Adipocyte (in vitro differentiated cells): ENCODE results near the gene SFXN5.
"Not testable (repeated sequence)": the region's sequence is repeated elsewhere in the genome, so short reads cannot be mapped to it uniquely, and the experiment has no call there.

Source experiments
- DNase-seq: peaks from one replicate; pipeline ENCODE4 v3.0.0-alpha.2; 2015; ENCODE audit warnings: low read depth
- H3K27me3 ChIP-seq: replicated peaks from 2 replicates; pipeline ENCODE4 v1.7.0; 2013; ENCODE audit warnings: mild to moderate bottlenecking, low read length, moderate library complexity; ENCODE audit not compliant: control insufficient read depth, insufficient read depth
- H3K36me3 ChIP-seq: 2 replicates; pipeline ENCODE4 v1.7.0; 2013; ENCODE audit warnings: low read length, mild to moderate bottlenecking, moderate library complexity; ENCODE audit not compliant: control insufficient read depth, insufficient read depth, severe bottlenecking
- H3K4me1 ChIP-seq: 2 replicates; pipeline ENCODE4 v1.7.0; 2013; ENCODE audit warnings: mild to moderate bottlenecking, low read length, moderate library complexity; ENCODE audit not compliant: control insufficient read depth, insufficient read depth
- H3K4me3 ChIP-seq: 2 replicates; pipeline ENCODE4 v1.7.0; 2013; ENCODE audit warnings: mild to moderate bottlenecking, low read length, moderate library complexity
- H3K9ac ChIP-seq: 2 replicates; pipeline ENCODE4 v1.7.0; 2013; ENCODE audit warnings: mild to moderate bottlenecking, low read length, moderate library complexity
- H3K9me3 ChIP-seq: 2 replicates; pipeline ENCODE4 v1.7.0; 2013; ENCODE audit warnings: mild to moderate bottlenecking, low read length, moderate library complexity; ENCODE audit not compliant: control insufficient read depth

The SFXN5 gene

DNA sequence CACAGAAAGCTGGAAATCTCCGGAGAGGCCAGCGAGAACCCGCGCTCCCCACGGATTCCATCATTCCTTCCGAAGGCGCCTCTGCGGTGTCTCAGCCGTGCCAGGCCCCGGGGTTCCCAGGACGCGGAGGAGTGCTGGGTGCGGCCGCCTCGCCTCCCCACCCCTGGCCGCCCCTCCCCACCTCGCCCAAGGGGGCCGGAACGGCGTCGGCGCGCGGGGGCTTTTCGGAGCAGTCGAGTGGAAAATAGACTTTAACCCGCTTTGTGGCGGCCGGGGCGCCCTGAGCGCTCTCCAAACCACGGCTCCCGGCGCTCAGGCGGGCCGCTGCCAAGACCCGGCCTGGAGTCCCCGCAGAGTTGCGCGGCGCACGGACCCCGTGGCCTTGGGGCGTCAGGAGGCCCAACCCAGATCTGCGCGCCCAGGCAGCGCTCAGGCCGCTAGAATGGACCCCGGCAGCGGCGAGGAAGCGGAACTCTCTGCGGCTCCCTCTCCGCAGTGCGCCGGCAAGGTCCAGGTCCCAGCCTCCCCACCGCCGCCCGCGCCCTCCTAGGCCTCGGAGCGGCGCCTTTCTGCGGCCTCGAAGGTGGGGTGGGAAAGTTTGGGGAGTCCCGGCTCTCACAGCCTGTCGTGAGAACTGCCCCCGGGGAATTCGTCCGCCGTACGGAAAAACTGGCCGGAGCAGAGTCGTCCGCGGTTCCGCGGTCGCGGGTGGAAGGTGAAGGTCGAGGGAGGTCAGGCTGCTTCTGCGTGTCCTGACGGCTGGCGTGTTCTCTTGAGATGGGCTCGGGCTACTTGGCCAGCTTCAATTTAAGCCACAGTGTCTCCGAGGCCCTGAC, 155.4 kb downstream of the SFXN5 start:
- Histone ChIP-seq H3K36me3 (no peaks in the 10 kb centered on the region), H3K9me3 (peaks cover 3% of the 10 kb centered on the region), H3K9ac (no peak overlapping the region), H3K27me3 (peaks cover 87% of the 10 kb centered on the region), H3K4me3 (peak overlapping the region; percentile 23), H3K4me1 (peaks cover 10% of the 10 kb centered on the region)
- peak; percentile 29 for DNase-seq

- H3K27me3 ChIP-seq = peaks cover 87% of the 10 kb centered on the region
- DNase-seq = no peak
Observed at GRCh38 chr2:72915320-72915906, 156.1 kb downstream of the SFXN5 start.

GRCh38 chr2:72914589-72915319, 156.8 kb downstream of the SFXN5 start:
- peaks cover 7% of the 10 kb centered on the region for H3K4me1 ChIP-seq
- H3K36me3 ChIP-seq = no peaks in the 10 kb centered on the region
- H3K27me3 ChIP-seq = peaks cover 86% of the 10 kb centered on the region
- DNase-seq = no peak
- no peak overlapping the region for H3K9ac ChIP-seq
- peaks cover 3% of the 10 kb centered on the region for H3K9me3 ChIP-seq
- no peak overlapping the region for H3K4me3 ChIP-seq

More at GRCh38 chr2:72915320-72915906, 156.1 kb downstream of the SFXN5 start:
- peaks cover 10% of the 10 kb centered on the region for H3K4me1 ChIP-seq
- no peak overlapping the region for H3K4me3 ChIP-seq
- peaks cover 3% of the 10 kb centered on the region for H3K9me3 ChIP-seq
- H3K36me3 ChIP-seq = no peaks in the 10 kb centered on the region
- H3K9ac ChIP-seq = no peak overlapping the region

- H3K9me3 ChIP-seq = peaks cover 3% of the 10 kb centered on the region
- H3K9ac ChIP-seq = no peak overlapping the region
- no peak overlapping the region for H3K4me3 ChIP-seq
- DNase-seq = no peak
- no peaks in the 10 kb centered on the region for H3K36me3 ChIP-seq
- H3K27me3 ChIP-seq = peaks cover 86% of the 10 kb centered on the region
- H3K4me1 ChIP-seq = peaks cover 7% of the 10 kb centered on the region
Observed at GRCh38 chr2:72914206-72914559, 157.3 kb downstream of the SFXN5 start.

GRCh38 chr2:72913486-72914205, 157.9 kb downstream of the SFXN5 start:
- DNase-seq = no peak
- H3K27me3 ChIP-seq = peaks cover 84% of the 10 kb centered on the region

DNA sequence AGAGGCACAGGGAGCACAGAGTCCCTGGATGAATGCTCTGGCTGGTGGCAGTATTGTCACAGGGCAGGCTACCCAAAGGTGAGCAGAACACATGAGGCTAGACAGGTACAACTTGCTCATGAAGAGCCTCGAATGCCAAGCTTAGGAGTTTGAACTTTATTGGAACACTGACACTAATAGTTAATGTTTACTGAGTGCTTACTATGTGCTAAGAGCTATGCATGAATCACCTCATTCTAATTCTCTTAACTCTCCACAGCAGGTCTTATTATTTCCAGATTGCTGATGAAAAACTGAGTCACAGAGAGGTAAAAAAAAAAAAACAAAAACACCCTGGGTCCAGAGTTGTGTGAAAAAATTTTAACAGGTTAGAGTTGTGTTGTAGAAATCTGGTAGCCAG, 160.3 kb downstream of the SFXN5 start:
- Histone ChIP-seq H3K9ac (no peak overlapping the region), H3K27me3 (peaks cover 88% of the 10 kb centered on the region), H3K4me1 (peaks cover under 1% of the 10 kb centered on the region), H3K4me3 (no peak overlapping the region), H3K9me3 (peaks cover 3% of the 10 kb centered on the region), H3K36me3 (no peaks in the 10 kb centered on the region)
- no peak for DNase-seq

More at GRCh38 chr2:72913486-72914205, 157.9 kb downstream of the SFXN5 start:
- Histone ChIP-seq H3K4me3 (no peak overlapping the region), H3K9me3 (peaks cover 1% of the 10 kb centered on the region), H3K36me3 (no peaks in the 10 kb centered on the region), H3K9ac (no peak overlapping the region), H3K4me1 (peaks cover 7% of the 10 kb centered on the region)

- no peak for DNase-seq
- Histone ChIP-seq H3K9me3 (peaks cover 7% of the 10 kb centered on the region), H3K4me3 (no peak overlapping the region), H3K36me3 (no peaks in the 10 kb centered on the region), H3K27me3 (peaks cover 91% of the 10 kb centered on the region), H3K4me1 (no peaks in the 10 kb centered on the region), H3K9ac (no peak overlapping the region)
Observed at GRCh38 chr2:72908741-72909140, 162.8 kb downstream of the SFXN5 start.

GRCh38 chr2:72907369-72907768, 164.1 kb downstream of the SFXN5 start:
- not testable (repeated sequence) for H3K9ac ChIP-seq, H3K4me1 ChIP-seq, H3K9me3 ChIP-seq, H3K4me3 ChIP-seq, H3K36me3 ChIP-seq, DNase-seq
- peaks cover 91% of the 10 kb centered on the region for H3K27me3 ChIP-seq

GRCh38 chr2:72901426-72901825, 170.1 kb downstream of the SFXN5 start:
- Histone ChIP-seq H3K9ac (no peak overlapping the region), H3K9me3 (peaks cover 6% of the 10 kb centered on the region), H3K36me3 (no peaks in the 10 kb centered on the region), H3K27me3 (peaks cover 74% of the 10 kb centered on the region), H3K4me1 (no peaks in the 10 kb centered on the region), H3K4me3 (no peak overlapping the region)
- no peak for DNase-seq

- Histone ChIP-seq H3K36me3 (no peaks in the 10 kb centered on the region), H3K9ac (no peak overlapping the region), H3K27me3 (peaks cover 74% of the 10 kb centered on the region), H3K4me1 (peaks cover 9% of the 10 kb centered on the region), H3K4me3 (no peak overlapping the region), H3K9me3 (no peaks in the 10 kb centered on the region)
- no peak for DNase-seq
Observed at GRCh38 chr2:72900191-72900825, 171.2 kb downstream of the SFXN5 start.
